H54 (cell line): Measurements from ENCODE around the gene KLHL40.
A peak's percentile ranks its signal among the peaks of the same experiment; 100 is the strongest.

Experiments
- DNase-seq: peaks from one replicate; pipeline ENCODE4 v3.0.0; 2011; ENCODE audit warnings: low spot score, mixed read lengths; ENCODE audit not compliant: insufficient read length
- FAIRE-seq: peaks from 3 replicates; lab custom pipeline; 2011; peaks lifted over from hg19 to GRCh38; lab: Jason Lieb, UNC
- POLR2A ChIP-seq: IDR thresholded peaks from 2 replicates; pipeline ENCODE4 v1.6.1; 2011; ENCODE audit warnings: low read depth, mild to moderate bottlenecking, low read length

The KLHL40 gene, protein sequence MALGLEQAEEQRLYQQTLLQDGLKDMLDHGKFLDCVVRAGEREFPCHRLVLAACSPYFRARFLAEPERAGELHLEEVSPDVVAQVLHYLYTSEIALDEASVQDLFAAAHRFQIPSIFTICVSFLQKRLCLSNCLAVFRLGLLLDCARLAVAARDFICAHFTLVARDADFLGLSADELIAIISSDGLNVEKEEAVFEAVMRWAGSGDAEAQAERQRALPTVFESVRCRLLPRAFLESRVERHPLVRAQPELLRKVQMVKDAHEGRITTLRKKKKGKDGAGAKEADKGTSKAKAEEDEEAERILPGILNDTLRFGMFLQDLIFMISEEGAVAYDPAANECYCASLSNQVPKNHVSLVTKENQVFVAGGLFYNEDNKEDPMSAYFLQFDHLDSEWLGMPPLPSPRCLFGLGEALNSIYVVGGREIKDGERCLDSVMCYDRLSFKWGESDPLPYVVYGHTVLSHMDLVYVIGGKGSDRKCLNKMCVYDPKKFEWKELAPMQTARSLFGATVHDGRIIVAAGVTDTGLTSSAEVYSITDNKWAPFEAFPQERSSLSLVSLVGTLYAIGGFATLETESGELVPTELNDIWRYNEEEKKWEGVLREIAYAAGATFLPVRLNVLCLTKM

GRCh38 chr3:42685363-42685881 lies at the start of gene KLHL40:
Gene KLHL40 (plus strand): TSS chr3:42685537. CDS start chr3:42685619, 82 bp downstream.
- no peak for TF ChIP-seq POLR2A
- FAIRE-seq (no peak), DNase-seq (no peak)

GRCh38 chr3:42637001-42637400 lies 48.3 kb upstream of the KLHL40 start:
- no peak for TF ChIP-seq POLR2A
- FAIRE-seq (no peak), DNase-seq (no peak)

- no peak for TF ChIP-seq POLR2A
- FAIRE-seq (no peak), DNase-seq (no peak)
These were observed 46.9 kb upstream of the KLHL40 start for GRCh38 chr3:42638339-42638842.

- no peak for FAIRE-seq
These were observed 46.1 kb upstream of the KLHL40 start for GRCh38 chr3:42639192-42639591.

DNA sequence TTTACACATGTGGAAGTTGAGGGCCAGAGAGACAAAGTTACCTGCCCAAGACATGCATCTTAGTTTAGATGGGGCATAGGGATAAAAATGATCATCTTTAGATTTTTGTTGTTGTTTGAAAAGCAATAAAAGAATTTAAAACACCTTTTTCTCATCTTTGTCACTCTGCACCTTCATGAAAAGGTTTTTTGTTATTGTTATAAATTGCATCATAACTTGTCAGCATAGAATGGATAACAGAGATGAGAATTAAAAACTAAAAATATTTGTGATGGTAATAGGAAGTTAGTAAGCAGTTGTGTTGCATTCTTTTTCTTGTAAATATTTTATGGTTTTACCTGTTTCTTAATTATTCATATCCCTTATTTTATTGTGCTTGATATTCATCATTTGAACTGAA lies 45.2 kb upstream of the KLHL40 start:
- no peak for TF ChIP-seq POLR2A
- FAIRE-seq, result no peak

More at GRCh38 chr3:42639192-42639591, 46.1 kb upstream of the KLHL40 start:
- no peak for DNase-seq
- TF ChIP-seq POLR2A, result no peak

GRCh38 chr3:42640771-42641370 lies 44.5 kb upstream of the KLHL40 start:
- no peak for FAIRE-seq
- no peak for DNase-seq
- no peak for TF ChIP-seq POLR2A

More for the DNA sequence above, 45.2 kb upstream of the KLHL40 start:
- DNase-seq, result no peak

DNA sequence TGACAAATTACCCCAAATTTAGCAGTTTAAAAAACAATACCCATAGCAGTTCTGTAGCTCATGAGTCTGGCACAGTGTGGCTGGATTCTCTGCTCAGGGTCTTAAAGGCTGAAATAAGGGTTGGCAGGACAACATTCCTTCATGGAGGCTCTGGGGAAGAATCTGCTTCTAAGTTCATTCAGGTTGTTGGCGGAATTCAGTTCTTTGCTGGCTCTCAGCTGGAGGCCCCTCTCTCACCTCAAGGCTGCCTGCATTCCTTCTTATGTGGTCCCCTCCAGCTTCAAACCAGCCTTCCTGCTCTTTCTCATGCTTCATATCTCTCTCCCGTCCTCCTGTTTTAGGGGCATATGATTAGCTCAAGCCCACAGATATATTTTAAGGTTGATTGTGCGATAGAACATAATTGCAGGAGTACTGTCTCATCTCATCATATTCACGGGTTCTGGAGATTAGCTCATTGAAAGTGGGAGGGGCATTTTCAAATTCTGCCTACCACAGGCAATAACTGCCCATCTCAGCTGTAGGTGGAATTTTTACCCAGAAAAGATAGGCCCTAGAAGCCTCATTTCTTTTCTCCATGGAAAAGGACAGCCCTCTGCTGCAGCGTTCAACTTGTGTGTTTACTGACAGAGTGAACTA lies 37.4 kb upstream of the KLHL40 start:
- DNase-seq (no peak), FAIRE-seq (no peak)
- no peak for TF ChIP-seq POLR2A

DNA sequence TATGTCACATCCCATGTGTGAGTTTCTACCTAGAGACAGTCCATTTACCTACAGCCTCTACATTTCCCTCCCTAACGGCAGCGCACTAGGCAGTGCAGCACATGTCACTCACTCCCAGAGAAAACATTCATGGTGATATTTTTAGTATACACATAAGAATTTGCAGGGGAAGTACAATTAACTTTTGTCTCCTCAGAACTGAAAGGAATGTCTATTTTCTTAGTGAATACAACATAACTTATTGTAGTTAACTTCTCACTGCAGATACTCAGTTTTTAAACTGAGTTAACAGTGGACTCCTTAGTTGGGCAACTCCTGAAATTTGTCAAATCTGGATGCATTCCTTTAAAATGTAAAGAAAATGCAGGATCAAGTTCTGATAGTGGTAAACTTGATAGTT lies 36.3 kb upstream of the KLHL40 start:
- no peak for TF ChIP-seq POLR2A
- FAIRE-seq (no peak), DNase-seq (no peak)

DNA sequence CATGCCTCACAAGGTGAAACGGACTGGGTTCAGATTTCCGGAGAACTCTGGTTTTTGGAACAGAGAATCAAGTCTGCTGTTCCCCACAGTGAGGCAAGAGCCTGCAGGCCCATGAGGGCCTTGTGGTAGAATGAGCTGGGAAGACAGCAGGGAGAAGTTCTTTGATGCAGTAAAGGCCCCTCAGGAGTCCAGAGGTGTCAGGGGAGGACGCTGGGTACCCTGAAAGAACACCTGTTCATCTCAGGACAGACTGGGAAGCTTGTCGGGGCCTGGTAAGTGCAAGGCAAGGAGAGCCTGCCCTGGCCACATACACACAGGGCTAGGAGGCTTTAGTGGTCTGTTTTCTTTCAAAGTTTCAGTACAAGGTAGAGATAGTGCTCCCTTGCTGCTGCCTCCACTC lies 35.6 kb upstream of the KLHL40 start:
- no peak for TF ChIP-seq POLR2A
- FAIRE-seq (no peak), DNase-seq (no peak)

- FAIRE-seq (peak; percentile 53), DNase-seq (peak; percentile 88)
- peak; percentile 9; the same call in 1 of the 2 replicates for TF ChIP-seq POLR2A
These were observed 33.9 kb upstream of the KLHL40 start for GRCh38 chr3:42651248-42652091.

- FAIRE-seq, result no peak
These were observed 33.1 kb upstream of the KLHL40 start for GRCh38 chr3:42652251-42652610.

GRCh38 chr3:42652611-42653302 lies 32.6 kb upstream of the KLHL40 start:
- TF ChIP-seq POLR2A, result peak; percentile 91
- FAIRE-seq, result peak; percentile 70
- DNase-seq, result peak; percentile 90

More at GRCh38 chr3:42652251-42652610, 33.1 kb upstream of the KLHL40 start:
- no peak for TF ChIP-seq POLR2A
- no peak for DNase-seq

GRCh38 chr3:42653303-42653559 lies 32.1 kb upstream of the KLHL40 start:
- no peak for TF ChIP-seq POLR2A
- FAIRE-seq (no peak), DNase-seq (no peak)
